ENCODE results near the gene PHF2.
A peak's percentile ranks its signal among the peaks of the same experiment; 100 is the strongest.

The PHF2 gene

DNA sequence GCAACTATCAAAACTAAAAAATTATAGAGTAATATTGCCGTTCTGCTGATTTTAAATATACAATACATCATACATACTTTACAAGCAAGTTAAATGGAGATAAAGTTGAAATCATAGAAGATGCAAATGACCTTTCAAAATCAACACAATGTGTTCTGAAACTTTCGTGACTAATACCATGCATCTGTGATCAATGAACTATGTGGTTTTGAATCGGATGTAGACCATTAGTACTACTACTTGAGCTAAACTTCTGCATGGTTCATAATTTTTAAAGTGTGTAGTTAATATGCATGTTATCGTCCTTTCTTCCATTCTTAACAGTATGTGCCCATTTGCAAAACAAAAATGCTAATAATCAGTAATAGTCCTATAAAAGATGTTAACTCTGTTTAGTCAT is 11.3 kb upstream of the PHF2 start:
- DNase-seq (ENCODE audit: low spot score): no peak
- TF ChIP-seq, protein P1, sequence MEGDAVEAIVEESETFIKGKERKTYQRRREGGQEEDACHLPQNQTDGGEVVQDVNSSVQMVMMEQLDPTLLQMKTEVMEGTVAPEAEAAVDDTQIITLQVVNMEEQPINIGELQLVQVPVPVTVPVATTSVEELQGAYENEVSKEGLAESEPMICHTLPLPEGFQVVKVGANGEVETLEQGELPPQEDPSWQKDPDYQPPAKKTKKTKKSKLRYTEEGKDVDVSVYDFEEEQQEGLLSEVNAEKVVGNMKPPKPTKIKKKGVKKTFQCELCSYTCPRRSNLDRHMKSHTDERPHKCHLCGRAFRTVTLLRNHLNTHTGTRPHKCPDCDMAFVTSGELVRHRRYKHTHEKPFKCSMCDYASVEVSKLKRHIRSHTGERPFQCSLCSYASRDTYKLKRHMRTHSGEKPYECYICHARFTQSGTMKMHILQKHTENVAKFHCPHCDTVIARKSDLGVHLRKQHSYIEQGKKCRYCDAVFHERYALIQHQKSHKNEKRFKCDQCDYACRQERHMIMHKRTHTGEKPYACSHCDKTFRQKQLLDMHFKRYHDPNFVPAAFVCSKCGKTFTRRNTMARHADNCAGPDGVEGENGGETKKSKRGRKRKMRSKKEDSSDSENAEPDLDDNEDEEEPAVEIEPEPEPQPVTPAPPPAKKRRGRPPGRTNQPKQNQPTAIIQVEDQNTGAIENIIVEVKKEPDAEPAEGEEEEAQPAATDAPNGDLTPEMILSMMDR (conservative IDR thresholded peaks at IDR 0.05; ENCODE audit: low read depth): no peak
- H3K27ac ChIP-seq: no peak overlapping the region
- POLR2A ChIA-PET (ENCODE audit: low non-redundant PET): no interaction called here
- CTCF ChIA-PET: interaction anchor here (0.7 to 2.1 kb wide), 2 partner anchors 10 to 262 kb away, joined by 3 to 13 read pairs; no protein-coding TSS in a partner anchor

DNA sequence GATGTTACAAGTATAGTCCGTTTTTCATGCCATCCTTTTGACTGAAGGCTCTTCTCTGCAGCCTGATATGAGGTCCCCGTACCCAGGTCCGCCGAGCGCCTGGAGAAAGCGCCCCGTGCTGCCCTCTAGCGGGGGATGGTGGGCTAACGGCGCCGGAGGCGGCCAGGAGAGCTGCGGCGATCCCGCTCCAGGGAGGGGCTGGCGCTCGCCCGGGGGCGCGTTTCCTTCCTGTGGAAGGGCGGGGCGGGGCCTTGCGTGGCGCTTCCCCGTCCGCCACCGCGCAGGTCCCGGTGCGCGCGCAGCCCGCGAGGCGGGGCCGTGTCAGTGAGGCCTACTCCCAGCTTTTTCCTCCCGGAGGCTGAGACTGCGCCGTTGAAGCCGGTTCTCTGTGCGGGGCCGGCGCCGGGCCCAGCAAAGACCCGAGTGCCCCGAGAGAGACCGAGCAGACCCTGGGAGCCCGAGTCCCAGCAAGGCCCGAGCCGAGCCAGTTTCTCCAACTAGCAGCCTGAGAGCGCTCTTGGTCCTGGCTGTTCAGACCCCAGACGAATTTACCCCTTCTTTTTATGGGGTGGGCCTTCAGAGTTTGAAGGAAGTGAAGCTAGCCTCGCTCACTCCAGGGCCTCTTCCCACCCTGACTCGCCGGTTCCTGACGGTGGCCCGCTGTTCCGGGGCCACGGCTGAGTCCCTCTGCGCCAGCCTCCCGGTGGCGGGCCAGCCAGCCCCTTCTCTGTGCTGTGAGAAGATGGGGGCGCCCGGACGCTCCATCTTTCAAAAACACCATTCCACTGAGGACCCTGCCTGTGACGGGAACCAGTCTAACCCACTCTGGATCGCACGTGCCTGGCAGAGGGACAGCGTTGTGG is 9.7 kb upstream of the PHF2 start:
- ChIA-PET CTCF (interaction anchor here (0.6 to 2.1 kb wide), 26 partner anchors 8 to 1451 kb away, joined by 3 to 13 read pairs (median 4); partner anchors contain the start of genes FAM120A and SPTLC1), POLR2A (ENCODE audit: low non-redundant PET) (interaction anchor here (0.6 to 1.3 kb wide), 5 partner anchors 9 to 234 kb away, joined by 3 to 7 read pairs (median 3); partner anchors contain the start of gene FAM120AOS)
- H3K27ac ChIP-seq: peak overlapping the region; percentile 86
- TF ChIP-seq, protein P1 (conservative IDR thresholded peaks at IDR 0.05; ENCODE audit: low read depth): peak; percentile 100
- peak; percentile 99 for DNase-seq (ENCODE audit: low spot score)

DNA sequence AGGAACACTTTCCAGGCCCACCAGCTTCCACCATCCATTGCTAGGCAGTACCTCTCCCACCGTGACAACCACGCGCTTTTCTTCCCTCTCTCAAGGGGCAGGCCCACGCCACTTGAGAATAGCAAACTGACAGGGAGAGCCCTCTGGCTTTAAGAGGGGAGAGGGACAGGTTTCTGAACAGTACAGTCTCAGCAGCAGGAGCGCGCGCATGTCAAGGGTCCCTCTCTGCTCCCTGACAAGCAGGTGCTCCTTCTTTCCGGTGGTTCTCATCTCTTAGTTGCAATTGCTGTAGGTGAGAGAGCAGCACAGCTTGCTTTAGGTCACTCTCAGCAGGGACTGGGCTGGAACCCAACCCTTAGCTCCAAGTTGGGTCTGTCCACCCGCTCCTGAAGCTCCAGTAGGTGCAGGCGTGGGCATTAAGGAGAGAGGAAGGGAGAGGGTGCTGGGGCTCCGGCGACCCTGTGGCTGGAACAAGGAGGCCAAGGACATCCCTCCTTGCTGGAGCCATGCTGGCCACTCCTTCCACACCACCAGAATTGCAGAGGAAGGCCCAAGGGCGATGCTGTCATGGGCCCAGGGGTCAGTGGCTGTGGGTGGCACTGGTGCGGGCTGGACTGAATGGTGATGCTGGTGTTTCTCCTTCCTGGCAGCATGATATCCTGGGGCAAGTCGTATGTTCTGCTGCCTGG is 9.0 kb upstream of the PHF2 start:
- H3K27ac ChIP-seq: peak overlapping the region; percentile 86
- ChIA-PET POLR2A (ENCODE audit: low non-redundant PET) (interaction anchor here (1.2 to 1.3 kb wide), 2 partner anchors 10 to 113 kb away, joined by 3 to 4 read pairs; partner anchors contain the start of gene FAM120AOS), CTCF (interaction anchor here (0.6 to 2.1 kb wide), 5 partner anchors 7 to 807 kb away, joined by 3 to 13 read pairs (median 4); a partner anchor contains a TSS)
- DNase-seq (ENCODE audit: low spot score): no peak
- TF ChIP-seq, protein P1 (conservative IDR thresholded peaks at IDR 0.05; ENCODE audit: low read depth): no peak

DNA sequence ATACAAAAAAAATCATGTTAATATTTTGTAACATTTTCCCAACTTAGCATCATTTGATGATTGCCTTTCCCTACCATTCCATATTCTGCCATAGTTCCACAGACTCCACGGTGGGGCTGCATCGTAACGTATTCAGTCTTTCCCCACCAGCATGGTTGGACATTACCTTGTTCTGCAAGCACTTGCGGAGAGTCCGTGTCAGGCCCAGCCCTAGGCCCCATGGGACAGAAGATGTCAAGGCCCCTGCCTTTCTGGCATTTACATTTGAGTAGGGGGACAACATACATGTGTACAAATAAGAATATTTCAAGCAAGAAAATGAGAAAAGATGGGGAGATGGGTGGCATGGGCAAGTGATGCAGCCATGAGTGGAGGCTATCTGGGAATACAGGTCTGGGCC is 8.2 kb upstream of the PHF2 start:
- CTCF ChIA-PET: no interaction called here
- TF ChIP-seq, protein P1 (conservative IDR thresholded peaks at IDR 0.05; ENCODE audit: low read depth): no peak
- H3K27ac ChIP-seq: no peak overlapping the region
- POLR2A ChIA-PET (ENCODE audit: low non-redundant PET): no interaction called here
- no peak for DNase-seq (ENCODE audit: low spot score)

DNA sequence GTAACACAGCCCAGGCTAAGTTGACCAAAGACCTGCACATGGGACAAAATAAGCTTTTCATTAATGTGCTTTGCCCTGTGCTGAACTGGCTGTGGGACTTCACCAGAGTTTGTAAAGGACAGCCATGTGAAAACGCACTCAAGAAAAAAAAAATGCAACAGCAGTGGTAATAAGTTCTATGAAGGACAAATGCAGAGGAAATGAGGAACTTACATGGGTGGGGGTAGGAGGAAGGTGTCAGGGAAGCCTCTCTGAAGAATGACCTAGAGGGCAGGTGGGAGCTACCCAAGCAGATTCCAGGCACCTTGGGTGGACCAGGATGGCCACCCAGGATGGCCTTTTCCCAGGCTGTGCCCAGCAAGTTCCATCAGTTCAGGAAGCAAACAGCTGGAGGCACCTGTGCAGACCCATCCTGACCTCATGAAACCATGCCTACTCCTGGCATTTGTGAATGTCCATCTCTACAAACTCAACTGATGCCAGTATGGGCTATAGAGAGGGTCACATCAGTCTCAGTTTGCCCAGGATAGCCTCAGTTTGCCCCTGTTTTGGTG is 6.7 kb upstream of the PHF2 start:
- CTCF ChIA-PET: interaction anchor here (0.5 to 0.7 kb wide), 2 partner anchors 15 to 445 kb away, joined by 3 read pairs; no protein-coding TSS in a partner anchor
- no peak overlapping the region for H3K27ac ChIP-seq
- POLR2A ChIA-PET (ENCODE audit: low non-redundant PET): no interaction called here
- DNase-seq (ENCODE audit: low spot score): no peak
- TF ChIP-seq, protein P1 (conservative IDR thresholded peaks at IDR 0.05; ENCODE audit: low read depth): no peak

DNA sequence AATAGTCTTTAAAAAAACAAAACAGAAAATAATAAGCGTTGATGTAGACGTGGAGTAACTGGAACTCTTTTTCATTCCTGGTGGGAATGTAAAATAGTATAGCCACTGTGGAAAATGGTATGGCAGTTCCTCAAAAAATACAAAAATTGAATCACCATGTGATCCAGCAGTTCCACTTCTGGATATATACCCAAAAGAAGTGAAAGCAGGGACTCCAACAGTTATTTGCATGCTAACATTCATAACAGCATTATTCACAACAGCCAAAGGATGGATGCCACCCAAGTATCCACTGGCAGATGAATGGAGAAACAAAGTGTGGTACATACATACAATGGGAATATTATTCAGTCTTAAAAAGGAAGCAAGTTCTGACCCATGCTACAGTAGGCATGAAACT is 4.2 kb upstream of the PHF2 start:
- no peak overlapping the region for H3K27ac ChIP-seq
- no peak for DNase-seq (ENCODE audit: low spot score)
- CTCF ChIA-PET: no interaction called here
- TF ChIP-seq, protein P1 (conservative IDR thresholded peaks at IDR 0.05; ENCODE audit: low read depth): no peak
- POLR2A ChIA-PET (ENCODE audit: low non-redundant PET): no interaction called here

All from RWPE1 (cell line).